WTC11 (cell line): ENCODE data around the gene TBC1D1. TPM values are rescaled to one million over a fixed set of nuclear protein-coding genes. Genes with fewer than 3 reads are reported as not detected.

Experiments used
- ATAC-seq: fragments of 200-7000 bp; cut with Tn5 transposase; 2 replicates; pipeline ENCODE4 v1.10.0; 2021; ENCODE audit warnings: mild to moderate bottlenecking, moderate library complexity
- CTCF ChIA-PET: fragments of 300-600 bp; sonication (Branson Sonifier 250); formaldehyde crosslinking; loops from one replicate; lab custom pipeline; 2021; ENCODE audit warnings: antibody characterized with exemption; lab: Charles Lee
- POLR2A ChIA-PET: fragments of 350-600 bp; sonication (Branson Sonifier 250); formaldehyde crosslinking; loops from one replicate; lab custom pipeline; 2021; ENCODE audit warnings: antibody characterized with exemption; lab: Charles Lee
- DNase-seq: peaks from one replicate; pipeline ENCODE4 v3.0.0; 2021; ENCODE audit warnings: low spot score
- H3K27ac Mint-ChIP-seq: 2 replicates; pipeline ENCODE4 v1.8.0; 2021; ENCODE audit warnings: mixed read lengths
- H3K27me3 Mint-ChIP-seq: 2 replicates; pipeline ENCODE4 v1.8.0; 2021; ENCODE audit warnings: low read depth, mild to moderate bottlenecking, moderate library complexity, mixed read lengths
- H3K36me3 Mint-ChIP-seq: 2 replicates; pipeline ENCODE4 v1.8.0; 2021; ENCODE audit warnings: mixed read lengths
- H3K4me1 Mint-ChIP-seq: 2 replicates; pipeline ENCODE4 v1.8.0; 2022; ENCODE audit warnings: mixed read lengths
- H3K4me3 Mint-ChIP-seq: 2 replicates; pipeline ENCODE4 v1.8.0; 2021; ENCODE audit warnings: mild to moderate bottlenecking, moderate library complexity, mixed read lengths
- H3K9me3 Mint-ChIP-seq: 2 replicates; pipeline ENCODE4 v1.8.0; 2021; ENCODE audit warnings: mixed read lengths
- ATF1 ChIP-seq: sonication (generic); formaldehyde crosslinking; IDR thresholded peaks from 2 replicates; pipeline ENCODE4 v1.8.1; 2023; ENCODE audit warnings: mild to moderate bottlenecking, moderate library complexity, missing genetic modification reagents
- ELF4 ChIP-seq: sonication (generic); formaldehyde crosslinking; IDR thresholded peaks from 2 replicates; pipeline ENCODE4 v1.8.1; 2022; ENCODE audit warnings: low read depth, mild to moderate bottlenecking, moderate library complexity, missing genetic modification reagents
- EMX1 ChIP-seq: fragments of 250-450 bp; sonication (Bioruptor Pico); IDR thresholded peaks from 2 replicates; pipeline ENCODE4 v1.8.0; 2021; ENCODE audit warnings: mild to moderate bottlenecking
- ERG ChIP-seq: fragments of 250-450 bp; sonication (Bioruptor Pico); IDR thresholded peaks from 2 replicates; pipeline ENCODE4 v1.8.0; 2021; ENCODE audit warnings: mild to moderate bottlenecking
- FOXJ3 ChIP-seq: sonication (generic); formaldehyde crosslinking; IDR thresholded peaks from 2 replicates; pipeline ENCODE4 v1.9.0; 2021; ENCODE audit warnings: missing genetic modification reagents, mild to moderate bottlenecking, borderline replicate concordance
- FOXP4 ChIP-seq: sonication (generic); formaldehyde crosslinking; IDR thresholded peaks from 2 replicates; pipeline ENCODE4 v1.8.0; 2022; ENCODE audit warnings: mild to moderate bottlenecking, missing genetic modification reagents
- GTF2I ChIP-seq: fragments of 250-450 bp; sonication (Bioruptor Pico); conservative IDR thresholded peaks from 2 replicates; pipeline ENCODE4 v1.4.0; 2021; ENCODE audit warnings: mild to moderate bottlenecking
- IRF1 ChIP-seq: sonication (generic); formaldehyde crosslinking; IDR thresholded peaks from 2 replicates; pipeline ENCODE4 v1.8.0; 2023; ENCODE audit warnings: missing genetic modification reagents
- KAT7 ChIP-seq: sonication (generic); formaldehyde crosslinking; IDR thresholded peaks from 2 replicates; pipeline ENCODE4 v1.8.1; 2023; ENCODE audit warnings: missing genetic modification reagents, mild to moderate bottlenecking, borderline replicate concordance
- NR1H2 ChIP-seq: sonication (generic); formaldehyde crosslinking; IDR thresholded peaks from 2 replicates; pipeline ENCODE4 v1.9.0; 2021; ENCODE audit warnings: mild to moderate bottlenecking, moderate library complexity, missing genetic modification reagents
- PREB ChIP-seq: sonication (generic); formaldehyde crosslinking; IDR thresholded peaks from 2 replicates; pipeline ENCODE4 v1.8.1; 2022; ENCODE audit warnings: mild to moderate bottlenecking, missing genetic modification reagents, moderate library complexity, borderline replicate concordance
- RELA ChIP-seq: sonication (generic); formaldehyde crosslinking; IDR thresholded peaks from 2 replicates; pipeline ENCODE4 v1.8.1; 2022; ENCODE audit warnings: missing genetic modification reagents, mild to moderate bottlenecking, borderline replicate concordance
- TEAD4 ChIP-seq: sonication (generic); formaldehyde crosslinking; IDR thresholded peaks from 2 replicates; pipeline ENCODE4 v1.8.0; 2022; ENCODE audit warnings: mild to moderate bottlenecking, missing genetic modification reagents
- ZBTB21 ChIP-seq: sonication (generic); formaldehyde crosslinking; IDR thresholded peaks from 2 replicates; pipeline ENCODE4 v1.8.1; 2023; ENCODE audit warnings: mild to moderate bottlenecking, missing genetic modification reagents, borderline replicate concordance
- ZBTB43 ChIP-seq: sonication (generic); formaldehyde crosslinking; IDR thresholded peaks from 2 replicates; pipeline ENCODE4 v1.8.1; 2023; ENCODE audit warnings: mild to moderate bottlenecking, missing genetic modification reagents
- ZNF281 ChIP-seq: sonication (generic); formaldehyde crosslinking; IDR thresholded peaks from 2 replicates; pipeline ENCODE4 v1.8.0; 2023; ENCODE audit warnings: mild to moderate bottlenecking, missing genetic modification reagents
- ZNF416 ChIP-seq: fragments of 250-450 bp; sonication (Bioruptor Pico); IDR thresholded peaks from 2 replicates; pipeline ENCODE4 v1.9.0; 2021; ENCODE audit warnings: mild to moderate bottlenecking, inconsistent platforms
- total RNA-seq: library from RNA; stranded (reverse); gene quantifications from 3 replicates; pipeline ENCODE4 v1.2.3, GENCODE V29; 2021

TBC1D1 gene
- total RNA-seq, 1 experiment from 2014 or later, result 134 TPM

GRCh38 chr4:38166082-38166481 lies 275.2 kb downstream of the TBC1D1 start:
- ChIA-PET CTCF (interaction anchor here (1.1 to 1.6 kb wide), 2 partner anchors 14 to 97 kb away, joined by 3 to 12 read pairs; no protein-coding TSS in a partner anchor), POLR2A (no interaction called here)
- Mint-ChIP-seq H3K36me3 (peaks cover 9% of the 10 kb centered on the region), H3K4me3 (no peak overlapping the region), H3K4me1 (peaks cover 14% of the 10 kb centered on the region), H3K27me3 (no peaks in the 10 kb centered on the region; the same call in 1 of the 2 replicates)
- peak; percentile 61; the same call in 1 of the 2 replicates for ATAC-seq
- TF ChIP-seq EMX1 (CRISPR knock-in tag) (no peak), ZNF281 (CRISPR knock-in tag) (no peak)
- TF ChIP-seq, all 79 proteins: peak for 0
- peaks cover 17% of the 10 kb centered on the region for H3K9me3 Mint-ChIP-seq
- H3K27ac Mint-ChIP-seq, result no peak overlapping the region
- DNase-seq, result no peak

- Mint-ChIP-seq H3K4me3 (no peak overlapping the region), H3K36me3 (peaks cover 9% of the 10 kb centered on the region)
- POLR2A ChIA-PET, result no interaction called here
- TF ChIP-seq FOXP4 (CRISPR knock-in tag) (no peak), TEAD4 (no peak), ZBTB21 (CRISPR knock-in tag) (no peak), ATF1 (CRISPR knock-in tag) (no peak), IRF1 (CRISPR knock-in tag) (no peak), ZBTB43 (no peak), KAT7 (CRISPR knock-in tag) (no peak), ERG (CRISPR knock-in tag) (no peak), PREB (CRISPR knock-in tag) (no peak), FOXJ3 (no peak), ZNF416 (CRISPR knock-in tag) (no peak), ELF4 (CRISPR knock-in tag) (no peak), RELA (CRISPR knock-in tag) (no peak), NR1H2 (CRISPR knock-in tag) (no peak), GTF2I (CRISPR knock-in tag) (no peak)
- TF ChIP-seq, all 79 proteins: peak for 0
- Mint-ChIP-seq H3K27ac (no peak overlapping the region), H3K4me1 (peaks cover 12% of the 10 kb centered on the region), H3K27me3 (no peaks in the 10 kb centered on the region; the same call in 1 of the 2 replicates), H3K9me3 (peaks cover 17% of the 10 kb centered on the region)
- ATAC-seq, result no peak
- no peak for DNase-seq
- CTCF ChIA-PET, result interaction anchor here (1.0 to 1.6 kb wide), 2 partner anchors 97 to 593 kb away, joined by 3 to 12 read pairs; no protein-coding TSS in a partner anchor
Observed at GRCh38 chr4:38166768-38167167, 275.9 kb downstream of the TBC1D1 start.
